Measurements from ENCODE around the gene ADNP2.
A peak's percentile ranks its signal among the peaks of the same experiment; 100 is the strongest.

Gene ADNP2

GRCh38 chr18:80137976-80138375, 28.9 kb downstream of the ADNP2 start:
- Histone ChIP-seq H3K4me1 (ENCODE audit: insufficient read depth, poor library complexity, severe bottlenecking) (no peaks in the 10 kb centered on the region), H3K4me3 (ENCODE audit: severe bottlenecking) (no peak overlapping the region), H3K27me3 (ENCODE audit: insufficient read depth, poor library complexity, severe bottlenecking) (no peaks in the 10 kb centered on the region), H3K27ac (ENCODE audit: poor library complexity, severe bottlenecking) (no peak overlapping the region), H3K36me3 (ENCODE audit: low read depth) (peaks cover 71% of the 10 kb centered on the region), H3K9me3 (ENCODE audit: severe bottlenecking) (no peaks in the 10 kb centered on the region)
- TF ChIP-seq, protein P1, sequence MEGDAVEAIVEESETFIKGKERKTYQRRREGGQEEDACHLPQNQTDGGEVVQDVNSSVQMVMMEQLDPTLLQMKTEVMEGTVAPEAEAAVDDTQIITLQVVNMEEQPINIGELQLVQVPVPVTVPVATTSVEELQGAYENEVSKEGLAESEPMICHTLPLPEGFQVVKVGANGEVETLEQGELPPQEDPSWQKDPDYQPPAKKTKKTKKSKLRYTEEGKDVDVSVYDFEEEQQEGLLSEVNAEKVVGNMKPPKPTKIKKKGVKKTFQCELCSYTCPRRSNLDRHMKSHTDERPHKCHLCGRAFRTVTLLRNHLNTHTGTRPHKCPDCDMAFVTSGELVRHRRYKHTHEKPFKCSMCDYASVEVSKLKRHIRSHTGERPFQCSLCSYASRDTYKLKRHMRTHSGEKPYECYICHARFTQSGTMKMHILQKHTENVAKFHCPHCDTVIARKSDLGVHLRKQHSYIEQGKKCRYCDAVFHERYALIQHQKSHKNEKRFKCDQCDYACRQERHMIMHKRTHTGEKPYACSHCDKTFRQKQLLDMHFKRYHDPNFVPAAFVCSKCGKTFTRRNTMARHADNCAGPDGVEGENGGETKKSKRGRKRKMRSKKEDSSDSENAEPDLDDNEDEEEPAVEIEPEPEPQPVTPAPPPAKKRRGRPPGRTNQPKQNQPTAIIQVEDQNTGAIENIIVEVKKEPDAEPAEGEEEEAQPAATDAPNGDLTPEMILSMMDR (IDR thresholded peaks at IDR 0.05; ENCODE audit: poor library complexity, severe bottlenecking): no peak
- ATAC-seq (ENCODE audit: low read depth): no peak
- DNase-seq (ENCODE audit: low spot score): no peak

DNA sequence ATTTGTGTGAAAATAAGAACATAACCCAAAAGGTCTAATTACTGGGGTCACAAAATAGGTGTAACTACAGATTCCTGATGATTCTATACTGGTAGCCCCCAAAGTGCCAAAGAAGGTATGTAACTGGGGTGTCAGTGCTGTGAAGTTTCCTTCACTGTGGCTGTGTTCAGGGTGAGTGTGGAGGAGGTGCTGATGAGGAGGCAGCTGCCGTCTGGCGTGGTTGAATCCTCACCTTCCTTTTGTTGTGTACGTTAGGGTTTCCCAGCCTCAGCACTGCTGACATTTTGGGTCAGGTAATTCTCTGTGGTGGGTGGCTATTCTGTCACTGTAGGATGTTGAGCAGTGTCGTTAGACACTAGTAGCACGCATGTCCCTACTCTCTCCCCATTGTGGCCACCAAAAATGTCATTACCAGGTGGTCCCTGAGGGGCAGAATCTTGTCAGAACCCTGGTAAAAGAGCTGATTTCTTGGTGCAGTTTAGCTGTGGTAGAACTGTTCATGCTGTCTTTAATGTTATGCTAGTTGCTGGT, 31.5 kb downstream of the ADNP2 start:
- TF ChIP-seq, protein P1 (IDR thresholded peaks at IDR 0.05; ENCODE audit: poor library complexity, severe bottlenecking): no peak
- Histone ChIP-seq H3K27ac (ENCODE audit: poor library complexity, severe bottlenecking) (no peak overlapping the region), H3K9me3 (ENCODE audit: severe bottlenecking) (no peaks in the 10 kb centered on the region), H3K4me3 (ENCODE audit: severe bottlenecking) (no peak overlapping the region), H3K36me3 (ENCODE audit: low read depth) (peaks cover 46% of the 10 kb centered on the region), H3K27me3 (ENCODE audit: insufficient read depth, poor library complexity, severe bottlenecking) (no peaks in the 10 kb centered on the region), H3K4me1 (ENCODE audit: insufficient read depth, poor library complexity, severe bottlenecking) (no peaks in the 10 kb centered on the region)
- no peak for DNase-seq (ENCODE audit: low spot score)
- ATAC-seq (ENCODE audit: low read depth): no peak

DNA sequence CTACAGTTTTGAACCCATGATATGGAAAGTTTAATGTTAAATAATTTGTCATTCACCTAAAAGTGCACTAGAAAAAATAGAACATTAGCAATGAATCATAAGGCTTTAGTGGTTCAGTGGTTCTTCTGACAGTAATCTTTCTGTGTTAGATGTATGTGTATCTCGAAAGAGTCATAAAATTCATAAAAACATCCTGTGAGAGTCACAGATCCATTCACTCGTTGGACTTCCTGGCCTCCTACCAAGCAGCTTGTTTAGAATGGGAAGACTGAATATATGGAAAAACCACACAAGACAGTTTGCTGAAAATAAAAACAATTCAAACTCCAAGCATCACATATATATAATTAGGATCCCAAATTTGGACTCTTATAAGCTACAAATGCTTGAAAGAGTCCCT, 34.8 kb downstream of the ADNP2 start:
- peaks cover 4% of the 10 kb centered on the region for H3K4me1 ChIP-seq (ENCODE audit: insufficient read depth, poor library complexity, severe bottlenecking)
- DNase-seq (ENCODE audit: low spot score) (no peak), ATAC-seq (ENCODE audit: low read depth) (no peak)
- no peak overlapping the region for H3K4me3 ChIP-seq (ENCODE audit: severe bottlenecking)
- no peak overlapping the region for H3K27ac ChIP-seq (ENCODE audit: poor library complexity, severe bottlenecking)
- TF ChIP-seq, protein P1 (IDR thresholded peaks at IDR 0.05; ENCODE audit: poor library complexity, severe bottlenecking): no peak
- H3K36me3 ChIP-seq (ENCODE audit: low read depth): peaks cover 13% of the 10 kb centered on the region
- no peaks in the 10 kb centered on the region for H3K27me3 ChIP-seq (ENCODE audit: insufficient read depth, poor library complexity, severe bottlenecking)
- no peaks in the 10 kb centered on the region for H3K9me3 ChIP-seq (ENCODE audit: severe bottlenecking)

- no peak for DNase-seq (ENCODE audit: low spot score)
- no peak for ATAC-seq (ENCODE audit: low read depth)
- H3K36me3 ChIP-seq (ENCODE audit: low read depth): no peaks in the 10 kb centered on the region; the same call in 1 of the 2 replicates
- H3K4me3 ChIP-seq (ENCODE audit: severe bottlenecking): no peak overlapping the region
- H3K9me3 ChIP-seq (ENCODE audit: severe bottlenecking): no peaks in the 10 kb centered on the region
- no peaks in the 10 kb centered on the region for H3K27me3 ChIP-seq (ENCODE audit: insufficient read depth, poor library complexity, severe bottlenecking)
- no peak overlapping the region for H3K27ac ChIP-seq (ENCODE audit: poor library complexity, severe bottlenecking)
- H3K4me1 ChIP-seq (ENCODE audit: insufficient read depth, poor library complexity, severe bottlenecking): peaks cover 4% of the 10 kb centered on the region
- TF ChIP-seq, protein P1 (IDR thresholded peaks at IDR 0.05; ENCODE audit: poor library complexity, severe bottlenecking): no peak
Measured at GRCh38 chr18:80145196-80145804, 36.2 kb downstream of the ADNP2 start.

- ATAC-seq (ENCODE audit: low read depth) (peak; percentile 44), DNase-seq (ENCODE audit: low spot score) (no peak)
- peaks cover 4% of the 10 kb centered on the region for H3K4me1 ChIP-seq (ENCODE audit: insufficient read depth, poor library complexity, severe bottlenecking)
- no peaks in the 10 kb centered on the region for H3K9me3 ChIP-seq (ENCODE audit: severe bottlenecking)
- H3K27me3 ChIP-seq (ENCODE audit: insufficient read depth, poor library complexity, severe bottlenecking): no peaks in the 10 kb centered on the region
- TF ChIP-seq, protein P1 (IDR thresholded peaks at IDR 0.05; ENCODE audit: poor library complexity, severe bottlenecking): no peak
- no peaks in the 10 kb centered on the region for H3K36me3 ChIP-seq (ENCODE audit: low read depth)
- H3K4me3 ChIP-seq (ENCODE audit: severe bottlenecking): peak overlapping the region; percentile 42
- H3K27ac ChIP-seq (ENCODE audit: poor library complexity, severe bottlenecking): no peak overlapping the region
Measured at GRCh38 chr18:80147037-80147417, 38.0 kb downstream of the ADNP2 start.
